Cardiac muscle cell (in vitro differentiated cells and primary cell): ENCODE measurements around the gene SPTAN1. TPM values are rescaled to one million over a fixed set of nuclear protein-coding genes. Genes with fewer than 3 reads are reported as not detected.
"Not testable (repeated sequence)": the region's sequence is repeated elsewhere in the genome, so short reads cannot be mapped to it uniquely, and the experiment has no call there.

Source experiments
- DNase-seq, 2 donors: peaks; one replicate each; pipeline versions ENCODE4 v3.0.0 to v3.0.0-alpha.2; 2010 to 2017; ENCODE audit warnings: low read depth in 1 of 2, low spot score in 1 of 2
- H3K27ac ChIP-seq: fragments of 200-600 bp; sonication (generic); 2 replicates; pipeline ENCODE4 v1.5.1; 2016
- H3K27me3 ChIP-seq: fragments of 200-600 bp; sonication (generic); 2 replicates; pipeline ENCODE4 v1.6.0; 2016; ENCODE audit warnings: control low read depth
- H3K36me3 ChIP-seq: fragments of 200-600 bp; sonication (generic); 2 replicates; pipeline ENCODE4 v1.5.1; 2016; ENCODE audit warnings: control low read depth
- H3K4me1 ChIP-seq: fragments of 200-600 bp; sonication (generic); 2 replicates; pipeline ENCODE4 v1.8.1; 2017; ENCODE audit warnings: low read depth, mild to moderate bottlenecking, mixed run types
- H3K4me3 ChIP-seq: fragments of 200-600 bp; sonication (generic); 2 replicates; pipeline ENCODE4 v1.5.1; 2016; ENCODE audit warnings: mild to moderate bottlenecking
- H3K9me3 ChIP-seq: fragments of 200-600 bp; sonication (generic); 2 replicates; pipeline ENCODE4 v1.5.1; 2017; ENCODE audit warnings: low read depth, mild to moderate bottlenecking, control low read depth
- polyA plus RNA-seq: library from polyadenylated mRNA; unstranded; fragments of >200 nt; fragmentation: Nextera tagmentation; extraction: Ambion mirVana; gene quantifications from 2 replicates; pipeline ENCODE4 v1.2.1, GENCODE V29; 2016
- total RNA-seq: library from RNA; depleted of rRNA; stranded (reverse); fragments of >200 nt; gene quantifications from 2 replicates; pipeline ENCODE4 v1.2.3, GENCODE V29; 2016
- TF ChIP-seq, protein P1 (sequence below): IDR thresholded peaks from 2 replicates; pipeline ENCODE4 v1.5.1; 2012; ENCODE audit warnings: low read depth, mild to moderate bottlenecking, low read length

SPTAN1 gene
- total and polyA plus RNA-seq, 2 experiments from 2014 or later, result 118 to 227 TPM

DNA sequence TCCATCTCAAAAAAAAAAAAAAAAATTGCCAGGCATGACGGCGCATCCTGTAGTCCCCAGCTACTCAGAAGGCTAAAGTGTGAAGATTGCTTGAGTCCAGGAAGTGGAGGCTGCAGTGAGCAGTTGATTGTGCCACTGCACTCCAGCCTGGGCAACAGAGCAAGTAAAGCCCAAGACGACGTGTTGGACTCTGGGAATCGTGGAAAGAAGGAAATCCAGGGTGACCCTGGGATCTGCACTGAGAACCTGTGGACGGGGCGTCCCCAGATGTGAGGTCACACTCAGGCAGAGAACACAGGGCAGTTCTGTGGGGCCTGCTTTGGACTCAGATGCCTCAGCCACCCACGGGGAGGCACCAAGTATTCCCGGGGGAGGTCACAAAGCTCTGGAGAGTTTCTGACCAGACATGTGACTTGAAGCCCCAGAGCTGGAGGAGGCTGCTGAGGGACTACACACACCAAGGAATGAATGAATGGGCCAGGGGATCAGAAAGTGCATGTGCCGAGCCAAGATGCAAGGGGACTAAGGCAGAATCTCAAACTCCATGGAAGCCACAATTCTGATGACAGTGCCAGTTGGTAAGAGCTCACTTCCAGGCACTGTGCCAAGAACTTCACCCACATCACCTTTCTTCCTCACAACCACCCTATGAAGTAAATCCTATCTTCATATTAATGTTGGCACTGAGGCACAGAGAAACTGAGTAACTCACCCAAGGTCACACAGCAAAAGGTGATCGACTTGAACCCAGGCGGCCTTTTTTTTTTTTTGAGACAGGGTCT is 91.3 kb downstream of the SPTAN1 start:
- no peaks in the 10 kb centered on the region for H3K9me3 ChIP-seq
- no peaks in the 10 kb centered on the region for H3K36me3 ChIP-seq
- H3K4me3 ChIP-seq, result no peak overlapping the region
- no peaks in the 10 kb centered on the region for H3K4me1 ChIP-seq
- no peaks in the 10 kb centered on the region for H3K27me3 ChIP-seq
- DNase-seq, result no peak
- no peak overlapping the region for H3K27ac ChIP-seq
- TF ChIP-seq, protein P1, sequence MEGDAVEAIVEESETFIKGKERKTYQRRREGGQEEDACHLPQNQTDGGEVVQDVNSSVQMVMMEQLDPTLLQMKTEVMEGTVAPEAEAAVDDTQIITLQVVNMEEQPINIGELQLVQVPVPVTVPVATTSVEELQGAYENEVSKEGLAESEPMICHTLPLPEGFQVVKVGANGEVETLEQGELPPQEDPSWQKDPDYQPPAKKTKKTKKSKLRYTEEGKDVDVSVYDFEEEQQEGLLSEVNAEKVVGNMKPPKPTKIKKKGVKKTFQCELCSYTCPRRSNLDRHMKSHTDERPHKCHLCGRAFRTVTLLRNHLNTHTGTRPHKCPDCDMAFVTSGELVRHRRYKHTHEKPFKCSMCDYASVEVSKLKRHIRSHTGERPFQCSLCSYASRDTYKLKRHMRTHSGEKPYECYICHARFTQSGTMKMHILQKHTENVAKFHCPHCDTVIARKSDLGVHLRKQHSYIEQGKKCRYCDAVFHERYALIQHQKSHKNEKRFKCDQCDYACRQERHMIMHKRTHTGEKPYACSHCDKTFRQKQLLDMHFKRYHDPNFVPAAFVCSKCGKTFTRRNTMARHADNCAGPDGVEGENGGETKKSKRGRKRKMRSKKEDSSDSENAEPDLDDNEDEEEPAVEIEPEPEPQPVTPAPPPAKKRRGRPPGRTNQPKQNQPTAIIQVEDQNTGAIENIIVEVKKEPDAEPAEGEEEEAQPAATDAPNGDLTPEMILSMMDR, result no peak

DNA sequence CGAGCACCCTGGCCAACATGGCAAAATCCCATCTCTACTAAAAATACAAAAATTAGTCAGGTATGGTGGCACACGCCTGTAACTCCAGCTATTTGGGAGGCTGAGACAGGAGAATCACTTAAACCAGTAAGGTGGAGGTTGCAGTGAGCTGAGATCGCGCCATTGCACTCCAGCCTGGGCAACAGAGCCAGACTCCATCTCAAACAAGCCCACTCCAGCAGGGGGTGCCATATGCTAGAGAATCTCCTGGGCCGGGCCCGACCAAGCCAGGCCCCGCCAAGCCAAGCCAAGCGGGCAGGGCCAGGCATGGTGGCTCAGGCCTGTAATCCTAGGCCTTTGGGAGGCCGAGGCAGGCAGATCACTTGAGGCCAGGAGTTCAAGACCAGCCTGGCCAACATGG is 95.8 kb downstream of the SPTAN1 start:
- not testable (repeated sequence) for H3K4me3 ChIP-seq, H3K9me3 ChIP-seq, H3K36me3 ChIP-seq, H3K27ac ChIP-seq, H3K4me1 ChIP-seq, H3K27me3 ChIP-seq
- TF ChIP-seq, protein P1, result peak; percentile 25
- DNase-seq, result peak in 1 of 2 donors; percentile 61

DNA sequence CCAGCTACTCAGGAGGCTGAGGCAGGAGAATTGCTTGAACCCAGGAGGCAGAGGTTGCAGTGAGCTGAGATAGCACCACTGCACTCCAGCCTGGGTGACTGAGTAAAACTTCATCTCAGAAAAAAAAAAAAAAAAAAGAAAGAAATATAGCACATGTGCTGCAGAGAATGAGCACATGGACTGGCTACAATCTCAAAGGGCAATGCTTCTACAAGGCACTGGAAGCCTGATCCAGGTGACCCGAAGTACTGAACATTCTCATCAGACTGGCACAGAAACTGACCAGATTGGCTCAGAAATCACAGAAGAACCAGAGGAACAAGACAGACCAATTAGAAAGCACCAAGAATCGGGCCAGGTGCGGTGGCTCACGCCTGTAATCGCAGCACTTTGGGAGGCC is 99.4 kb downstream of the SPTAN1 start:
- no peak overlapping the region for H3K27ac ChIP-seq
- no peak overlapping the region for H3K4me3 ChIP-seq
- H3K27me3 ChIP-seq, result no peaks in the 10 kb centered on the region
- no peaks in the 10 kb centered on the region for H3K4me1 ChIP-seq
- H3K9me3 ChIP-seq, result no peaks in the 10 kb centered on the region
- TF ChIP-seq, protein P1, result no peak
- H3K36me3 ChIP-seq, result no peaks in the 10 kb centered on the region
- DNase-seq, result no peak

DNA sequence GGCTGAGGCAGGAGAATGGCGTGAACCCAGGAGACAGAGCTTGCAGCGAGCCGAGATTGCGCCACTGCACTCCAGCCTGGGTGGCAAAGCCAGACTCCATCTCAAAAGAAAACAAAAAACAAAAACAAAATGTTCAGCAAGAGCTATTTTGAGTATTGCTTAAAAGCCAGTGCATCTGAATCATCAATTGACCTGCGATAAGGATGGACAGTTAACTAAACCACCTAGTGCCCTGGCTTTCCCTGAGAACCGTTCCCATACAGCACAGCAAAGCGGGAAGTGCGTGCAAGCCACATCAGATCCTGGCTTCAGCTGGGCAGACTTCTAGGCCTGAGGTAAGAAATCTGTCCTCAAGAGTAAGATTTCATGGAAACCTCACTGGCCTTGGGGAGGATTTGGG is 101.5 kb downstream of the SPTAN1 start:
- Histone ChIP-seq H3K27ac (no peak overlapping the region), H3K9me3 (no peaks in the 10 kb centered on the region), H3K36me3 (no peaks in the 10 kb centered on the region), H3K4me1 (no peaks in the 10 kb centered on the region), H3K27me3 (no peaks in the 10 kb centered on the region), H3K4me3 (no peak overlapping the region)
- no peak for DNase-seq
- TF ChIP-seq, protein P1, result no peak

DNA sequence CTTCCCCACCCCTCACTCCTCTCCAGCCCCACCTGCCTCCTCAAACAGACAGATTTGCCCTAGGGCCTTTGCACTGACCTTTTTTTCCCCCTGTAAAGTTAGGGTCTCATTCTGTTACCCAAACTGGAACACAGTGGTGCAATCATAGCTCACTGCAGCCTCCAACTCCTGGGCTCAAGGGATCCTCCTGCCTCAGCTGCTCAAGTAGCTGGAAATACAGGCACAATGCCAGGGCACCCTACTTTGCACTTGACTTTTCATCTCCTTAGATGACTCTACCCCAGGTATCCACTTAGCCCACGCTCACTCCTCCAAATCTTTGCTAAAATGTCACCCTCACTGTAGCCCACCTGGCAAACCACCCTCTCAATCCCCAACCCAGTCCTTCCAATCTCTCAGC is 102.1 kb downstream of the SPTAN1 start:
- no peaks in the 10 kb centered on the region for H3K36me3 ChIP-seq
- TF ChIP-seq, protein P1, result no peak

More for the DNA sequence above, 102.1 kb downstream of the SPTAN1 start:
- Histone ChIP-seq H3K27ac (no peak overlapping the region), H3K27me3 (no peaks in the 10 kb centered on the region), H3K9me3 (no peaks in the 10 kb centered on the region), H3K4me3 (no peak overlapping the region), H3K4me1 (no peaks in the 10 kb centered on the region)
- no peak for DNase-seq
